IPS-NIHi11 (cell line): ENCODE data around the gene RAB3A.
"Not testable (repeated sequence)": the region's sequence is repeated elsewhere in the genome, so short reads cannot be mapped to it uniquely, and the experiment has no call there.

Source experiments
- DNase-seq: peaks from one replicate; pipeline ENCODE4 v3.0.0; 2012; ENCODE audit warnings: mixed read lengths, low spot score

Gene RAB3A

GRCh38 chr19:18168673-18169381 lies 35.0 kb downstream of the RAB3A start:
- DNase-seq = no peak

DNA sequence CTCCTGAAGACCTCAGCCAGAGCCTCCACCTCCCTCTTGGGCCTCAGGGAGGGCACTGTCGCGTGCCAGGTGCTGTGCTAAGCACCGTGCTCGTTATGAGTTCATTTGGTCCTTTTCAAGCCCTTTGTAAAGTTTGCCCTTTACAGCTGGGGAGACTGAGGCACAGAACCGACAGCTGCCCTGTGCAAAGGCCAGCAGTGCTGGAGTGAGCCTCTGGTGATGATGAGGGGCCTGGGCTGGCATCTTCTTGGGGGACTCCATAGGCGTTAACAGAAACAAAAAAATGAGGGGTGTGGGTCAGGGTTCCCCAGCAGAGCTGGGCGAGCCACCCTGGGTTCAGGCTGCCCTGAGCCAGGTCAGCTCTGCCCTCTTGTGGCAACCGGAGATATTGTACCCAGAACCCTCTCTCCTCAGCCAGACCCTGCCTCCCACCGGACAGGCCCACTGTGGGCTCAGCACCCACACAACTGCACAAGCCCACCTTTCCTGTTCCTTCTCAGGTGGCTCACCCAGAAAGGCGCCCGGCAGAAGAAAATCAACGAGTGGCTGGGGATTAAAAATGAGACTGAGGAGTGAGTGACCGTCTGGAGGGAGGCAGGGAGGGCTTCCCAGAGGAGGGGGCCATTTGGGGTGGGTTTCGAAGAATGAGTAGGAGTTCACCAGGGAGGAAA lies 35.7 kb downstream of the RAB3A start:
- peak; percentile 94 for DNase-seq

GRCh38 chr19:18167011-18167410 lies 36.8 kb downstream of the RAB3A start:
- DNase-seq = no peak

- no peak for DNase-seq
Measured at GRCh38 chr19:18165794-18166544, 37.9 kb downstream of the RAB3A start.

DNA sequence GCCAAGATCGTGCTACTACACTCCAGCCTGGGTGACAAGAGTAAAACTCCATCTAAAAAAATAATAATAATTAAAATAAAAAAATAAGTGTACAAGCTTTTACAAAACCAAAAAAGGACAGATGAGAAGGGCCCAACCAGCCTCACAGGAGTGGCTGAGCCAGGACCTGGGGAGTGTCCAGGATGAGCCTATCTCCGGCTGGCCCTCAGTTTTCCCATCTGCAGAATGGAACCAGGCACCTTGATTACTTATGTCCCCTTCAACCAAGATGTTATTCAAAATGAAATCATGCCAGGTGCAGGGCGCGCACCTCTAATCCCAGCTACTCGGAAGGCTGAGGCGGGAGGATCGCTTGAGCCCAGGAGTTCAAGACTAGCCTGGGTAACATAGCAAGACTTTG lies 39.8 kb downstream of the RAB3A start:
- no peak for DNase-seq

GRCh38 chr19:18161636-18162002 lies 42.2 kb downstream of the RAB3A start:
- DNase-seq = no peak

GRCh38 chr19:18160971-18161635 lies 42.7 kb downstream of the RAB3A start:
- DNase-seq = peak; percentile 97

DNA sequence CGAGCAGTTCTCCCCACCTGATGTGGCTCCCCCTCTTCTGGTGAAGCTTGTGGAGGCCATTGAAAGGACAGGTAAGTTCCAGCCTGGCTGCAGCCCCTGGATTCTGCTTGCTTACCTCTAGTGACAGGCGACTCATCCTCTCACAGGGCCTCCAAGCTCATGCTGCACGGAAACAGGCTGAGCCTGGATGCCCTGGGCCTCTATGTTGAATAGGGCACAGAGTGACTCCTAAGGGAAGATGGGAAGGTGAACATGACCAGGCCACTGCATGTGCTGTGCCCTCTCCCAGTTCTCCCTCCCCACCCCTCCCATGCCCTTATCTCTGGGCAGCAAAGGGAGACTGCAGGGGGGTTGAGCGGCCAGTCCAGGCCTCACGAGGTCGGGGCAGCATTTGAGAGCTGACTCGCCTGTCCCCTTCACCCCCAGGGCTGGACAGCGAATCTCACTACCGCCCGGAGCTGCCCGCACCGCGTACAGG lies 43.3 kb downstream of the RAB3A start:
- no peak for DNase-seq

DNA sequence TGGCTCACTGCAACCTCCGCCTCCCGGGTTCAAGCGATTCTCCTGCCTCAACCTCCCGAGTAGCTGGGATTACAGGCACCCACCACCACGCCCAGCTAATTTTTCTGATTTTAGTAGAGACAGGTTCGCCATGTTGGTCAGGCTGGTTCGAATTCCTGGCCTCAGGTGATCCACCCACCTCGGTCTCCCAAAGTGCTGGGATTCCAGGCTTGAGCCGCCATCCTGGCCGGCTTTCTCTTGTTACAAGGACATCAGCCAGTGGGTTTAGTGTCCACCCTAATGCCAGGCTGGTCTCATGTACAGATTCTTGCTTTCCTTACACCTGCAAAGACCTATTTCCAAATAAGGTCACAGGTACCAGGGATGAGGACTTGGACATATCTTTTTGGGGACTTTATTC lies 44.0 kb downstream of the RAB3A start:
- DNase-seq = no peak

DNA sequence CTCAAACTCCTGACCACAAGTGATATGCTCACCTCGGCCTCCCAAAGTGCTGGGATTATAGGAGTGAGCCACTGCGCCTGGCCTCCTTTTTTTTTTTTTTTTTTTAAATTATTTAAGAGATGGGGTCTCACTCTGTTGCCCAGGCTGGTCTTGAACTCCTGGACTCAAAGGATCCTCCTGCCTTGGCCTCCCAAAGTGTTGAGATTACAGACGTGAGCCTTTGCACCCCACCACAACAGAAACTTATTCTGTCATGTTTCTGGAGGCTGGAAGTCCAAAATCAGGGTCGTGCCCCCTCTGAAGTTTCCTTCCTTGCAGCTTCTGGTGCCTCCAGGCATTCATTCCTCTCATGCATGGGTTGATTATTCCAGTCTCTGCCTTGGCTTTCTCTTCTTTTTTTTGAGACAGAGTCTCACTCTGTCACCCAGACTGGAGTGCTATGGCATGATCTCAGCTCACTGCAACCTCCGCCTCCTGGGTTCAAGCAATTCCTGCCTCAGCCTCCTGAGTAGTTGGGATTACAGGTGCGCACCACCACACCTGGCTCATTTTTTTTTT lies 44.7 kb downstream of the RAB3A start:
- DNase-seq = not testable (repeated sequence)

DNA sequence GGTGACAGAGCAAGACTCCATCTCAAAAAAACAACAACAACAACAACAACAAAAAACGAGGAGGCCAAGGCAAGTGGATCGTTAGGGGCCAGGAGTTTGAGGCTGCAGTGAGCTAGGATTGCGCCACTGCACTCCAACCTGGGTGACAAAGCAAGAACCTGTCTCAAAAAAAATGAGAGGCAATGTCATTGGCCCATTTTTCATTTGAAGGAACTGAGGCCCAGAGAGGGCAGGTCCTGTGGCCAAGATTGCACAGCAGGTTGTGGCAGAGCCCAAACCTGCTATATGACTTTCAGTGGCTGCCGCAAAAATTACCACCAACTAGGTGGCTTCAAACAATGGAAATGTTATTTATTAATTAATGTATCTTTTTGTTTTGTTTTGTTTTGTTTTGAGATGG lies 45.4 kb downstream of the RAB3A start:
- no peak for DNase-seq

DNA sequence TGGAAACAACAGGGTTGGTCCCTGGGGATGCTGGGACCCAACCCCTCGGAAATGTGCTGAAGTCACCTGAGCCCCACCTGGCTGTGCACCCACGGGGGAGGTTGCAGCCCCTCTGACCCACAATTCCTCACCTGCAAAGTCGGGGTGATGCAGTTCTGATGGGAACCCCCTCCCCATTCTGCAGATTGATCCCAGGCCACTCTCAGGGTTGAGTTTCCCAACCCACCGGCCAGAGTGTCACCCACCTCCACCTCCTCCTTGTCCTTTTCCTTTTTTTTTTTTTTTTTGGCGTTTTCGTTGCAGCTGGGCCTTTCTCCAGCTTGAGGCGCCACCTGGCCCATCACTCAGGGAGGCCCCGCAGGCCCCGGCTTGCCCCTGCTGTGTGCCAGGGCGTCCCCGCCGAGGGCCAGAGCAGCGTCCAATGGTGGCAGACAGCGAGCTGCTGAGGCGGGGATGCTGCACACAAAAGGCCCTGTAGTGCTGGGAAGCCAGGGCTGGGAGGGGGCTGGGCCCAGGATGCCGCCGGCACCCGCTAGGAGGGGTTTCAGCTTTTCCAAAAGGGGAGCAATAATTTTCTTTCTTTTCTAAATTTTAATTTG lies 46.3 kb downstream of the RAB3A start:
- peak; percentile 57 for DNase-seq

DNA sequence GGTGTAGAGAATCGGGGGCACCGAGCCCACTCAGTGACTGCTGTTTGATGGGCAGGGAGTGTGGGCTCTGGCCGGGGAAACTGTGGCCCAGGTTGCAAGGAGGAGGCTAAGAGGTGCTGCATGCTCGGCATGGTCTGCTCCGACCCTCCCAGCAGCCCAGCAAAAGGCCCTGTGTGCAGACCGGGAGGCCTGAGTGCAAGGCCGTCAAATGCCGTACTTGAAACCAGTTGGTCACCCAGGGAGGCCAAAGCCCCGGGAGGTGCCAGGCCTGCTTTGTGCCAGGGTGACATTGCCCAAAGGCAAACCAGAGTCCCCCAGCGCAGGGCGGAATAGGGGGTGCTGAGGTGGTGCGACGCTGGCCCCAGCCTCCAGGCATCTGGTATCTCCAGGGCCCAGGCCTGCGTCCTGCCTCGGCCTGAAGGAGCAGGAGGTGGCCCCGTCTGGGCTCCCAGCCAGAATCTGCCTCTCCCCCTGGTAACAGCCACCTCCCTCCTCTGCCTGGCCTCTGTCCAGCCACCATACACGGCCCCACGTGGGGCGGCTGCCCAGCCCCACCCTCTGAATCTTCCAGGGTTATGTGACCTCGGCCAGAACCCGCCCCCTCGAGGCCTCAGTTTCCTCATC lies 46.9 kb downstream of the RAB3A start:
- no peak for DNase-seq

DNA sequence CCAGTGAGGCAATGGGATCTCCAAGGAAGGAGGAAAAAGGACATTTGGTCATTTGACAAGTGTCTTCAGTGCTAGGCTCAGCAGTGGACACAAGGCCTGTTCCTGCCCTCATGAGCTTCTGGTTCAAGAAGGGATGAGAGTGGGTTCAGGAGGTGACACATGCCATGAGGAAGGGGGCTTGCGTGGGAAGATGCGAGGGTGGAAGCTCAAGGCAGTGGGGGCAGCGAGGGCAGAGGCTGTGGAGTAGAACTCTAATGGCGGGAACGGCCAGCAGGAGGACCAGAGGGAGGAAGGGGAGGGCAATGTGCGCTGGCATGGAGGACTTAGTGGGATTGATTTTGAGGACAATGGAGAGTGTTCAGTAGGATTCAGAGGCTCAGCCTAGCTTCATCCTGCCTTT lies 47.6 kb downstream of the RAB3A start:
- no peak for DNase-seq

DNA sequence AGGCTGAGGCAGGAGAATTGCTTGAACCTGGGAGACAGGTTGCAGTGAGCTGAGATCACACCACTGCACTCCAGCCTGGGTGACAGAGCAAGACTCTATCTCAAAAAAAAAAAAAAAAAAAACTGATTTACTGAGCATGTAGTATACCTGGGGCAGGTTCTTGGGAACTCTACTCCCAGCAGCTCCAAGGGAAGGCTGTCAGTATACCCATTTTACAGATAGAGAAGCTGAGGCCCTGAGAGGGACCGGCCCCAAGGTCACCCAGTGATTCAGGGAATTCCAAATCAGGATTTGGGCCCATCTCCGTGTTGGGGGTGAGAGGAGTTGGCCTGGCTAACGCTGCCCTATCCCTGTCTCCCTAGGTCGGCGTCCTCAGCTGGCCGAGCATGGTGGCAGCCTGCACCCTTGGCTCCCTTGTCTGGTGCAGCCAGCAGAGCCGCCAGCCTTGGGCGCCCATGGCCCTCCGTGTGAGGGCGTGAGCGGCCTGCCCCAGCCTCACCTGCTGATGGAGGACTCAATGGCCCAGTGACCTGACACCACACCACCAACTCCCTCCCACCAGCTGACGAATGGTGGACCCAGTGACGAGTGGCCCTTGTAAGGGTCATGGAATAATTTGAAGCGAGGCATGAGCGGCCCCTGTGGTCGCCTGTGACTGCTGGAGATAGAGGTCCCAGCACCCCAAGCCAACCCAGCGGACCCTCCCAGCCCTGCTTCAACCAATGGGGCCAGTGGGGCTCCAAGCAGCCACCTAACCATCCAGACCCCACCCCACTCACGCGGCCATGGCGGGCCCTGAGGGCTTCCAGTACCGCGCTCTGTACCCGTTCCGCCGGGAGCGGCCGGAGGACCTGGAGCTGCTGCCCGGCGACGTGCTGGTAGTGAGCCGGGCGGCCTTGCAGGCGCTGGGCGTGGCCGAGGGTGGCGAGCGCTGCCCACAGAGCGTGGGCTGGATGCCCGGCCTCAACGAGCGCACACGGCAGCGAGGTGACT lies 48.5 kb downstream of the RAB3A start:
- DNase-seq = no peak

DNA sequence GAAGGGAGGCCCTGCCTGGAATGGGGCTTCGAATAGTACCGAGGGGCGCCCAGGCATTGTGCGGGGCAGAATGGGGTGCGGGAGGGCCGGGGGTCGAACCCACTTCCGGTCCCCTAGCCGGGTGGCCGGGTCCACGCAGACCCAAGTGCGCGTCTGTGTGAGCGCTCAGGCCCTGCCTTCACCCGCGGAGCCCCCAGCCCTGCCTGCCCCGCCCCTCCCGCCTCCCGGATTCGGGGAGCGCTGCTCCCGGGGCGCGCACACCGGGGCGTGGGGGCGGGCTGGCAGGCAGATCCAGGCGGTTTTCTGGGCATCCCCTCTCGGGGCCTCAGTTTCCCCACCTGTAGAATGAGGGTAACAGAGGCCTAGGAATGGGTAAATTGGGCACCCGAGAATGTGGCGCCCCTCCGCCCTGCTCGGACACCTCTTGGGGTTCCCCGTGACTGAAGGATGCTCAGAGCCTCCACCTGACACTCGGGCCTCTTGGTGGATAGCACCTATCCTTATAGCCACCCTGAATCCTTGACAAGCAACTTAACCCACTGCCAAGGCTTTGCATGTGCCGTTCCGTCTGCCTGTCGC lies 50.2 kb downstream of the RAB3A start:
- no peak for DNase-seq

DNA sequence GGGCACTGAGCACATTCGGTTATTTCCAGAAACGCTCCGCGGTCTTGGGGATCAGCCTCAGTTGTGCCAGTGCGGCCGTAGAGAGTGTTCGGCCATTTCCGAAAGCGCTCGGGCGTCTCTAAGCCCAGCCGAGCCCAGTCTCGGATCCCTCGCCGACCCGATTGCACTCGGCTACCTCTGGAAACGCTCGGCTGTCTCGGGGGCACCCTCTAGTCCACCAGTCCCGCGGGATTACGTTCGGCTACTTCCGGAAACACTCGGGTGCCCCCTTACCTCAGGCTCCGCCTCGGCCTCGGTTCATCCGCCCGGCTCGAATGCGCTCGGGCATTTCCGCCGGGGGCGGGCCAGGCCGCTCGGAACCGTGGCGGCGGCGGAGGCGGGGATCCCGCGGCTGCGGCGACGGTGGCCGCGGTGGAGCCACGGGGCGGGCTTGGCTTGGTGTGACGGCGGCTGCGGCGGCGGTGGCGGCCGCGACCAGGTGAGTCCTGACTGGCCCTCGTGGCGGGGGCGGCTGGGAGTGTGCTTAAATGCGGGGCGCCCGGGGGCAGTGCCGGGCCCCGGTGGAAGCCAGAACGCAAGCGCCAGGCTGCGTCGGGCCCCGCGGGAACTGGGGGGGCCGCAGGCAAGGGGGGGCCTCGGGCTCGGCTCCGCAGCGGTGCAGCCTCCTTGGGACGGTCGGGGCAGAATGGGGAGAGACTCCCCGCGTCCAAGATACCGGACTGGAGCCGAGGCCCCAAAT lies 50.9 kb downstream of the RAB3A start, which contains the start of gene PIK3R2:
Gene PIK3R2, plus strand, starts transcription at position 347 of the 739 bp plus-strand sequence. CDS start 2,717 bp downstream, outside the sequence.
- DNase-seq = peak; percentile 97

DNA sequence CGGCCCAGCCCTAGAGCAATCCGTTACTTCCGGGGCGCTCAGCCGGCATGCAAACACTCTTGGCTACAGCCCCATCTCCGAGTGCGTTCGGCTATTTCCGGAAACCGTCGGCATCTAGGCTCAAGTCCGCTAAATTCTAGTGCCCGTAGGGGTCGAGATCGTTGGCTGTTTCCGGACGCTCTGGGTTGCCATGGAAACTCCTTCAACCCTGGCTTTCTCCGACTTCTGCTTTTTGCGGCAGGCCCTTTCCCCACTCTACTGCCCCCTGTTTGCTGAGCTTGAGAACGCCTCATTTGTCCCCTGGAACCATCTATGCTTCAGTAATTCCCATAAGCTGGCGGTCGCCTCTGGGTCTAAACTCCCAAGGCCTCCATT lies 51.4 kb downstream of the RAB3A start:
- DNase-seq = peak; percentile 99
